Suppressor macrophage (primary cell): ENCODE data around the gene NCOR1.
A peak's percentile ranks its signal among the peaks of the same experiment; 100 is the strongest.
"Not testable (repeated sequence)": the region's sequence is repeated elsewhere in the genome, so short reads cannot be mapped to it uniquely, and the experiment has no call there.

Source experiments
- DNase-seq, 4 experiments: peaks; one replicate each; pipeline ENCODE4 v3.0.0-alpha.2; 2020 to 2022

Gene NCOR1

GRCh38 chr17:16145319-16145890 lies 69.9 kb downstream of the NCOR1 start:
- not testable (repeated sequence) for DNase-seq

- DNase-seq: no peak
These were observed 73.6 kb downstream of the NCOR1 start for GRCh38 chr17:16141685-16142084.

GRCh38 chr17:16140854-16141253 lies 74.5 kb downstream of the NCOR1 start:
- DNase-seq: no peak

- no peak for DNase-seq
These were observed 79.9 kb downstream of the NCOR1 start for GRCh38 chr17:16135461-16135860.

- DNase-seq: no peak
These were observed 83.7 kb downstream of the NCOR1 start for GRCh38 chr17:16131593-16131992.

- DNase-seq: peak in 1 of 4 experiments; percentile 7
These were observed 85.7 kb downstream of the NCOR1 start for GRCh38 chr17:16129441-16130205.

- DNase-seq: no peak
These were observed 91.8 kb downstream of the NCOR1 start for GRCh38 chr17:16123531-16123930.

- DNase-seq: no peak
These were observed 92.5 kb downstream of the NCOR1 start for GRCh38 chr17:16122697-16123434.

- no peak for DNase-seq
These were observed 93.4 kb downstream of the NCOR1 start for GRCh38 chr17:16121915-16122314.

- DNase-seq: no peak
These were observed 94.4 kb downstream of the NCOR1 start for GRCh38 chr17:16120937-16121336.

- no peak for DNase-seq
These were observed 98.2 kb downstream of the NCOR1 start for GRCh38 chr17:16117149-16117548.

GRCh38 chr17:16115077-16115698 lies 100.1 kb downstream of the NCOR1 start:
- not testable (repeated sequence) for DNase-seq

- no peak for DNase-seq
These were observed 106.5 kb downstream of the NCOR1 start for GRCh38 chr17:16108871-16109270.

- no peak for DNase-seq
These were observed 106.9 kb downstream of the NCOR1 start for GRCh38 chr17:16108386-16108785.

- no peak for DNase-seq
These were observed 108.1 kb downstream of the NCOR1 start for GRCh38 chr17:16107165-16107770.

- peak; percentile 15 to 74 (median 49) for DNase-seq
These were observed 109.0 kb downstream of the NCOR1 start for GRCh38 chr17:16106161-16106891.

GRCh38 chr17:16104189-16104588 lies 111.1 kb downstream of the NCOR1 start:
- no peak for DNase-seq

GRCh38 chr17:16101440-16101839 lies 113.9 kb downstream of the NCOR1 start:
- DNase-seq: no peak

- DNase-seq: no peak
These were observed 114.5 kb downstream of the NCOR1 start for GRCh38 chr17:16100737-16101400.

- no peak for DNase-seq
These were observed 123.6 kb downstream of the NCOR1 start for GRCh38 chr17:16091773-16092172.

GRCh38 chr17:16086957-16087356 lies 128.4 kb downstream of the NCOR1 start:
- no peak for DNase-seq
